H9 (cell line): Measurements from ENCODE around the gene SLC36A3. TPM values are rescaled to one million over a fixed set of nuclear protein-coding genes. Genes with fewer than 3 reads are reported as not detected.

ENCODE experiments used
- DNase-seq: peaks from one replicate; pipeline ENCODE4 v3.0.0-alpha.2; 2017
- H2AFZ ChIP-seq: one replicate; pipeline ENCODE4 v1.6.1; 2013; ENCODE audit warnings: mild to moderate bottlenecking, low read length, control low read depth, moderate library complexity
- H2AK5ac ChIP-seq: 2 replicates; pipeline ENCODE4 v1.6.1; 2013; ENCODE audit warnings: low read length, control low read depth, mixed read lengths; ENCODE audit not compliant: insufficient read length
- H2BK120ac ChIP-seq: one replicate; pipeline ENCODE4 v1.6.1; 2013; ENCODE audit warnings: low read depth, mild to moderate bottlenecking, low read length, control low read depth, inconsistent platforms; ENCODE audit not compliant: poor library complexity, severe bottlenecking
- H2BK12ac ChIP-seq: 2 replicates; pipeline ENCODE4 v1.6.1; 2013; ENCODE audit warnings: low read length, control low read depth, mixed read lengths, low read depth; ENCODE audit not compliant: insufficient read length
- H2BK15ac ChIP-seq: 2 replicates; pipeline ENCODE4 v1.6.1; 2013; ENCODE audit warnings: low read depth, low read length, control low read depth
- H2BK20ac ChIP-seq: one replicate; pipeline ENCODE4 v1.6.1; 2013; ENCODE audit warnings: low read depth, mild to moderate bottlenecking, low read length, control low read depth, inconsistent platforms; ENCODE audit not compliant: poor library complexity, severe bottlenecking
- H2BK5ac ChIP-seq: 2 replicates; pipeline ENCODE4 v1.6.1; 2013; ENCODE audit warnings: low read length, control low read depth, mixed read lengths; ENCODE audit not compliant: insufficient read length
- H3K14ac ChIP-seq: 2 replicates; pipeline ENCODE4 v1.6.1; 2013; ENCODE audit warnings: low read length, control low read depth; ENCODE audit not compliant: insufficient read depth
- H3K18ac ChIP-seq: 2 replicates; pipeline ENCODE4 v1.6.1; 2013; ENCODE audit warnings: low read depth, mild to moderate bottlenecking, mixed read lengths, low read length, control low read depth; ENCODE audit not compliant: insufficient read length
- H3K23ac ChIP-seq: 2 replicates; pipeline ENCODE4 v1.6.1; 2013; ENCODE audit warnings: low read length, control low read depth, mixed read lengths, low read depth; ENCODE audit not compliant: insufficient read length
- H3K23me2 ChIP-seq: 2 replicates; pipeline ENCODE4 v1.6.1; 2013; ENCODE audit warnings: low read depth, mild to moderate bottlenecking, mixed read lengths, low read length, control low read depth; ENCODE audit not compliant: insufficient read length, poor library complexity, severe bottlenecking
- H3K27ac ChIP-seq: 2 replicates; pipeline ENCODE4 v1.5.1; 2013; ENCODE audit warnings: low read length, control low read depth, mixed read lengths, low read depth; ENCODE audit not compliant: insufficient read length
- H3K27me3 ChIP-seq: 2 replicates; pipeline ENCODE4 v1.6.1; 2013; ENCODE audit warnings: low read length, control low read depth, inconsistent platforms; ENCODE audit not compliant: insufficient read depth
- H3K4ac ChIP-seq: 2 replicates; pipeline ENCODE4 v1.6.1; 2013; ENCODE audit warnings: low read depth, mild to moderate bottlenecking, control low read depth, inconsistent platforms, low read length, moderate library complexity
- H3K4me1 ChIP-seq: 2 replicates; pipeline ENCODE4 v1.6.1; 2013; ENCODE audit warnings: low read length, control low read depth, inconsistent platforms; ENCODE audit not compliant: insufficient read depth
- H3K4me2 ChIP-seq: 2 replicates; pipeline ENCODE4 v1.6.1; 2013; ENCODE audit warnings: low read length, control low read depth, mixed read lengths; ENCODE audit not compliant: insufficient read length, insufficient read depth
- H3K56ac ChIP-seq: 2 replicates; pipeline ENCODE4 v1.6.1; 2013; ENCODE audit warnings: low read depth, mild to moderate bottlenecking, mixed read lengths, low read length, control low read depth; ENCODE audit not compliant: insufficient read length
- H3K79me1 ChIP-seq: 2 replicates; pipeline ENCODE4 v1.6.1; 2013; ENCODE audit warnings: low read depth, mild to moderate bottlenecking, moderate library complexity, low read length, control low read depth, inconsistent platforms; ENCODE audit not compliant: insufficient read depth, poor library complexity, severe bottlenecking
- H3K79me2 ChIP-seq: 2 replicates; pipeline ENCODE4 v1.6.1; 2013; ENCODE audit warnings: low read length, control low read depth, inconsistent platforms; ENCODE audit not compliant: insufficient read depth
- H3K9ac ChIP-seq: 2 replicates; pipeline ENCODE4 v1.6.1; 2013; ENCODE audit warnings: low read length, control low read depth, mixed read lengths; ENCODE audit not compliant: insufficient read length; ENCODE audit errors: extremely low read depth
- H3K9me3 ChIP-seq: one replicate; pipeline ENCODE4 v1.6.1; 2013; ENCODE audit warnings: low read depth, low read length, inconsistent platforms; ENCODE audit not compliant: control insufficient read depth
- H3T11ph ChIP-seq: one replicate; pipeline ENCODE4 v1.6.1; 2013; ENCODE audit warnings: mild to moderate bottlenecking, low read length, control low read depth, inconsistent platforms
- H4K20me1 ChIP-seq: one replicate; pipeline ENCODE4 v1.6.1; 2013; ENCODE audit not compliant: control insufficient read depth, insufficient read length, insufficient read depth
- H4K5ac ChIP-seq: 2 replicates; pipeline ENCODE4 v1.6.1; 2013; ENCODE audit warnings: low read depth, mild to moderate bottlenecking, mixed read lengths, low read length, control low read depth; ENCODE audit not compliant: insufficient read length
- H4K8ac ChIP-seq: replicated peaks from 2 replicates; pipeline ENCODE4 v1.6.1; 2013; ENCODE audit warnings: low read length, control low read depth, mixed read lengths, low read depth; ENCODE audit not compliant: insufficient read length
- H4K91ac ChIP-seq: 2 replicates; pipeline ENCODE4 v1.6.1; 2013; ENCODE audit warnings: low read depth, mild to moderate bottlenecking, moderate library complexity, mixed read lengths, low read length, control low read depth; ENCODE audit not compliant: insufficient read length
- H3K27ac Mint-ChIP-seq, 3 experiments: 2 replicates in 2 of 3; 3 replicates in 1 of 3; pipeline ENCODE4 v1.8.0; 2020 to 2021; ENCODE audit warnings: mixed read lengths in 3 of 3, mild to moderate bottlenecking in 1 of 3, moderate library complexity in 1 of 3
- H3K27me3 Mint-ChIP-seq: 2 replicates; pipeline ENCODE4 v1.8.0; 2021; ENCODE audit warnings: low read depth, mild to moderate bottlenecking, moderate library complexity, mixed read lengths
- H3K36me3 Mint-ChIP-seq, 3 experiments: 2 replicates in 2 of 3; 3 replicates in 1 of 3; pipeline ENCODE4 v1.8.0; 2020 to 2021; ENCODE audit warnings: low read depth in 3 of 3, mixed read lengths in 3 of 3; ENCODE audit not compliant: insufficient read depth in 1 of 3
- H3K4me1 Mint-ChIP-seq, 2 experiments: 2 replicates each; pipeline ENCODE4 v1.8.0; 2020; ENCODE audit warnings: mixed read lengths in 2 of 2
- H3K4me3 Mint-ChIP-seq, 2 experiments: 2 replicates in 1 of 2; 3 replicates in 1 of 2; pipeline ENCODE4 v1.8.0; 2020 to 2021; ENCODE audit warnings: mild to moderate bottlenecking in 2 of 2, mixed read lengths in 2 of 2, moderate library complexity in 1 of 2
- H3K9me3 Mint-ChIP-seq, 2 experiments: 2 replicates in 1 of 2; 3 replicates in 1 of 2; pipeline ENCODE4 v1.8.0; 2020; ENCODE audit warnings: mild to moderate bottlenecking in 2 of 2, mixed read lengths in 2 of 2, moderate library complexity in 1 of 2
- CTCF ChIP-seq: fragments of 200-600 bp; sonication (generic); conservative IDR thresholded peaks from 3 replicates; pipeline ENCODE4 v1.8.0; 2021; ENCODE audit warnings: antibody characterized with exemption, mild to moderate bottlenecking
- total RNA-seq: library from RNA; stranded (reverse); gene quantifications from 2 replicates; pipeline ENCODE4 v1.2.1, GENCODE V29; 2021

SLC36A3 gene
- total RNA-seq, 1 experiment from 2014 or later: not detected

- no peak for TF ChIP-seq CTCF
- Histone ChIP-seq H3K9me3 (no peaks in the 10 kb centered on the region), H3K9ac (no peak overlapping the region)
These were observed 28.9 kb downstream of the SLC36A3 start for GRCh38 chr5:151274666-151275065.

More at GRCh38 chr5:151274666-151275065, 28.9 kb downstream of the SLC36A3 start:
- Histone ChIP-seq H2BK5ac (no peak overlapping the region), H3K4ac (no peak overlapping the region), H3K79me1 (no peaks in the 10 kb centered on the region), H2BK20ac (no peak overlapping the region), H3K23me2 (no peaks in the 10 kb centered on the region), H2BK120ac (no peak overlapping the region), H2AFZ (no peak overlapping the region), H2BK15ac (no peak overlapping the region), H3K4me1 (no peaks in the 10 kb centered on the region), H4K5ac (no peak overlapping the region), H3K27ac (no peak overlapping the region), H3K23ac (no peak overlapping the region), H3K27me3 (no peaks in the 10 kb centered on the region), H3K56ac (no peak overlapping the region), H3K14ac (no peak overlapping the region), H3K79me2 (no peaks in the 10 kb centered on the region), H2BK12ac (no peak overlapping the region), H3K4me2 (no peak overlapping the region), H3T11ph (no peak overlapping the region), H4K91ac (no peak overlapping the region), H2AK5ac (no peak overlapping the region), H4K20me1 (no peaks in the 10 kb centered on the region), H3K18ac (no peak overlapping the region), H4K8ac (no peak overlapping the region)
- Mint-ChIP-seq H3K36me3 (no peaks in the 10 kb centered on the region), H3K4me1 (0 out of 4 replicates have a peak, but pooled peaks cover 0 to 5% of the 10 kb centered on the region in 2 experiments), H3K27ac (no peak overlapping the region), H3K4me3 (no peak overlapping the region), H3K9me3 (no peaks in the 10 kb centered on the region), H3K27me3 (peaks cover 9% of the 10 kb centered on the region)
- DNase-seq: no peak
